C1 segment of cervical spinal cord (tissue), 14 donors: ENCODE data around the gene DOK5.
A peak's percentile ranks its signal among the peaks of the same experiment; 100 is the strongest.
"Not testable (repeated sequence)": the region's sequence is repeated elsewhere in the genome, so short reads cannot be mapped to it uniquely, and the experiment has no call there.

Source experiments
- DNase-seq, 14 donors: peaks; one replicate each; lab custom pipeline; 2025; lab: John Stamatoyannopoulos, UW

The DOK5 gene

GRCh38 chr20:54470697-54471096, 4.7 kb upstream of the DOK5 start:
- DNase-seq: no peak

DNA sequence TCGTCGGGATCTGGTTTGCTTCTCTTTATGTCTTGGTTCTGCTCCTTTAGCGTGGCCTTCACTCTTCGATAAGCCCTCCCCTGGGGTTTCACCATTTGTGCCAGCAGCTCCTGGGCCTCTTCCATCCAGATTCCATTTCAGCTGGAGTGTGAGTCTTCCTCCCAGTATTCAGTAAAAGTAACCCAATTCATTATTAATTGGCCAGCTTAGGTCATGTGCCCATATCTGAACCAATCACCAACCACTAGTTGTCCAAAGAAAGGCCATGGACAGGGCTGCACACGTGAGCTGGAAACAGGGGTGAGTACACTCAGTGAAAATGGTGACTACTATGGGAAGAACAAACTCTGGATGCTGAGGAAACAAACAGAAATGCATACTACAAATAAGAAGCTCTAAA, 2.8 kb upstream of the DOK5 start:
- DNase-seq: no peak

- DNase-seq: no peak
Observed at GRCh38 chr20:54473340-54473739, 2.1 kb upstream of the DOK5 start.

GRCh38 chr20:54474046-54474445, 1.3 kb upstream of the DOK5 start:
- DNase-seq: no peak

- no peak for DNase-seq
Observed at GRCh38 chr20:54474866-54475265, 527 bp upstream of the DOK5 start.

DNA sequence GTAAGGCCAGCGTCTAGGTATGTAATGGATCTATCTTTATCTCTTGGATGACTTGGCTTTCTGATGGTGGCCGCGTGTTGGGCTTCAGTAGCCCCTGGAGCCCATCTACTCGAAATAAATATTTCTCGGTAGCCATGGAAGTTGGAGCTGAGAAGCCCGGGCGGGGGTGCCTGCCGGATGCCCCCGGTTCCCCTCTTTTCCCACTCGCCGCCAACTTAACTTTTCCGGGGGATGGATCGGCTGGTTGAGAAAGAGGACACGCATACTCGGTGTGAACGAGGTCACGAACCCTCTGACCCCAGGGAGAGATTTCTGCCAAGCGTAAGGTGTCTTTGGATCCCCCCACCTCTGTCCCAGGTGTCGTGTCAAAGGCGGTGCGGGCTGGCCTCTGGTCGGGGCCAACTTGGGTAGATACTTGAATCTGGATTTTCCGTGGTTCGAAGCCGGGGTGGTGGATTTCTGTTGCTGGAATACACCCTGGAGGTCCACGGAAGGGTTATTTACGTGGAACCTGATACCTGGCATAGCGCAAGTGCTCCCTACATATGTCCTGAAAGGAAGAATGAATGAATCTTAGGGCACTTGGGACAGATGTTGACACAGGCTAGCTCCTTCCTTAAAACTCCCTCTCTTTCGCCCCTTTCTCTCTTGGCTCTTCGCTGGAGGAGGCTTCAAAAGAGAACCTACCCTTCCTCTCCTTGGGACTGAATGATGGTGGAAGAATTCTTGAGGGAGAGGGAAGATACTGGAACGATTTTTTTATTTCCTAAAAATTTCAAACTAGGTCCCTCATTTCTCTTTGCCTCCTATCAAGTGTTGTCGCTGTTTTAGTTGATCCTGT, 996 bp downstream of the DOK5 start:
- DNase-seq: peak in 1 of 14 donors; percentile 13

- no peak for DNase-seq
Observed at GRCh38 chr20:54477191-54477955, 2.0 kb downstream of the DOK5 start.

DNA sequence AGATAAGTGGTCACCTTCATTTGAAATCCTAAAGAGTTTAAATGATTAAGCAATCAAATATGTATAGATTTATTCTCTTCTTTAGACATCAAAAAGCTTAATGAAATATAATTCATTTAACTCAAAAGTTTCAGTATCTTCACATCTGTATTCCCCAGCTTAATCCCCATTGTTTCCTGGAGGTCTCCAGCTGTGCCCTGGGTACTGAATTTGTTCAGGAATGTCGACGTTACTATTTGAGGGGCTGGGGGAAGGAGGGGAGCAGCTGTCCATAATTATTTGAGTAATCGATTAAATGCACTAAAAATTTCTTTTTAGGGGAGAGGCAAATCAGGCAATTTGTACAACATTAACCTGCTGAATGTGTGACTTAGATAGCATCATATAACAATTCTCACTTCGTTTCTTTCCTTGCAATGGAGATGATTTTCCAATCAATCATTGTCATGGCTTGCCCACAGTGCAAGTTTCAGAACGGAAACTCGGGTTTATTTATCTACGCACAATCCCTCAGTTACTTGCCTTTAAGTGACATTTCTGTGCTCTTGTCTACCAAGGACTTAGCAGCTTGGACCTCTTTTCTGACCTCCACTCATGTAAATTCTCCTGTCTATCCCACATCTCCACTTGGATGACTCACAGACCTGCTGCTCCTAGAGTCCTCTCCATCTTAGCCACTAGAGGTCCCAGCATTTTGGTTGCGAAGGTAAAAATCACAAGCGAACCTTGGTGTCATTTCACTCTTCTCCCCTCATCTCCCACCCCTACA, 3.9 kb downstream of the DOK5 start:
- no peak for DNase-seq

DNA sequence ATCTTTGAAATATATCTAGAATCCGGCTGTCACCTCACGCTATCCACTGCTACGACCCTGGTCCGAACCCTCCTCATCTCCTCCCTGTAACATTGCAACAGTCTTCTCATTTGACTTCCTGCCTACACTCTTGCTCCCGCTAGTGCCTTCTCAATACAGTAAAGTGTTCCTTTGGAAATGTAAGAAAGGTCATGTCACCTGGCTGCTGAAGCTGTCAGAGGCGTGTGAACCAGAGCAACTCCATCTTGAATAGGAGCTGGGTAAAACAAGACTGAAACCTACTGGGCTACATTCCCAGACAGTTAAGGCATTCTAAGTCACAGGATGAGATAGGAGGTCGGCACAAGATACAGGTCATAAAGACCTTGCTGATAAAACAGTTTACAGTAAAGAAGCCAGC, 4.5 kb downstream of the DOK5 start:
- not testable (repeated sequence) for DNase-seq

- no peak for DNase-seq
Observed at GRCh38 chr20:54481442-54481841, 6.0 kb downstream of the DOK5 start.

- DNase-seq: no peak
Observed at GRCh38 chr20:54485631-54486030, 10.2 kb downstream of the DOK5 start.

DNA sequence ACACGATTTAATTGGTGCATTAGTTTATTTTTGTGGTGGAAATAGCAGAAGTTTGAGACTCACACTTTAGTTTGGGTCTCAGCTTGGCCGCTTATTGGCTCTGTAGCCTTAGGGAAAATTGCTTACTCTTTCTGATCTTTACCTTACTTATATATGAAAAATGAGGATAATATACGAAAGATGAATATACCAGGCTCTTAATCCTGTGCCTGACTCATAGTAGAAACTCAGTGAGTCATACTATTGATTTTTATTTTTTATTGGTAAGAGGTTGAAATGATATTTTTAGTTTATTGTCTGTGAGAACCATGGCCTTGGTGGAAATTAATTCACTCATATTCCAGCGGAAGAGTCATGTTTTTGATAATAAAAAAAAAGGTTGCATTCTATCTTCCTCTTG, 11.2 kb downstream of the DOK5 start:
- DNase-seq: no peak

- no peak for DNase-seq
Observed at GRCh38 chr20:54488442-54488841, 13.0 kb downstream of the DOK5 start.

GRCh38 chr20:54491506-54491905, 16.1 kb downstream of the DOK5 start:
- DNase-seq: no peak

DNA sequence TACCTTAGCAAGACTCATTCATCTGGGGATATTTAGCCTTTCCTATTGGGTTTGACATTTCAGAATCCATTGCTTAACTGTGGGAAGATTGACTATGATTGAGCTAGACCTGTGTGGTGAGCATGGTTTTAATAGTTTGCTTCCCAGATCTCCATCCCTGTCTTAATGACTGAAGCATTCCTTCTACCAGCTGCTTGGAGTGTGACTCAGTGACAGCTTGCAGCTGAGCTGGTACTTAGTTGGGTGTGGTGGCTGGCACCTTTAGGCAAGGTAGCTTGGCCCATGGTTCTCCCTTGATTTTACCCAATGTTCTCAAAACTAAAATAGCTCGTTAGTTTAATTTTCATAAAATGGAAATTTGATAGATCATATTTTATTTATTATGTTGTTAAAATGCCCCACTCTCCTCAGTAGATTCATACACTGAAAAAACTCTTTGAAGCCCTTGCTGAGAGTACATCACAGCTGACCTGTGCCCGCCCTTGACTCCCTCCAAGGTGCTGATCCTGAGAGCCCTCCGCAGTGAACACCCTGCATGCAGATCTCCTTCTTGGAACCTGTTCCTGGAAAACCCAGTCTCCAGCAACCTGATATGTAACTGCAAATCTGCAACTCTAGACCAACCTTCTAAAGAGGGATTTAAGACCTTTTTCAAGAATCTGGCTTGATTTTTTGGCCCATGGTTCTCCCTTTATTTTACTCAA, 19.1 kb downstream of the DOK5 start:
- no peak for DNase-seq

GRCh38 chr20:54497931-54498718, 22.7 kb downstream of the DOK5 start:
- no peak for DNase-seq

- DNase-seq: no peak
Observed at GRCh38 chr20:54499111-54499510, 23.7 kb downstream of the DOK5 start.

- no peak for DNase-seq
Observed at GRCh38 chr20:54502179-54502578, 26.8 kb downstream of the DOK5 start.

- DNase-seq: no peak
Observed at GRCh38 chr20:54506643-54507042, 31.2 kb downstream of the DOK5 start.

- peak in 6 of 14 donors; percentile 1 to 27 (median 10) for DNase-seq
Observed at GRCh38 chr20:54510541-54511129, 35.2 kb downstream of the DOK5 start.
